Breast epithelium (tissue), 3 donors: ENCODE results near the gene SPTBN1.

Experiments used
- POLR2A ChIP-seq: fragments of 450-650 bp; IDR thresholded peaks from one replicate; pipeline ENCODE4 v1.6.1; 2016; ENCODE audit warnings: antibody characterized with exemption, mild to moderate bottlenecking, moderate library complexity
- POLR2AphosphoS5 ChIP-seq, 3 donors: sonication (generic); formaldehyde crosslinking; IDR thresholded peaks; one replicate each; pipeline ENCODE4 v1.6.1; 2017; ENCODE audit warnings: antibody characterized with exemption in 3 of 3
- TF ChIP-seq, protein P1 (sequence below), 3 donors: fragments of 450-650 bp; IDR thresholded peaks; one replicate each; pipeline ENCODE4 v1.5.1; 2016 to 2017; ENCODE audit warnings: antibody characterized with exemption in 3 of 3, mild to moderate bottlenecking in 3 of 3, moderate library complexity in 3 of 3

DNA sequence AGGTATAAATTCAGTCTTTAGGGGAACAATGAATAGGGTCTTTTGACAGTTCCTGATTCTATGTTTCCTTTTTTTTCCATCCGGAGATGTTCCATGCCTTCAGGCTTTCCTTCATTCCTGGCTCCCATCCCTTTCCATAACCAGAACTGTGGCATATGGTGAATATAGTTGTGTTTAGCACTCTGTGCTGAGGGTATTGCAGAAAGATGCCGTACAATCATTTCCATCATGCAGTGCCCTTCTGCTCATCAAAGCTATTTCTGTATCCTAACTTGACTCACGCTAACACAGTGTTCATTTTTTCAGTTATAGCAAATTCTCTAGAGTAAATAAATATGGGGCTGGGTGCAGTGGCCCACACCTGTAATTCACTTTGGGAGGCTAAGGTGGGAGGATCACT lies 135.4 kb downstream of the SPTBN1 start:
- TF ChIP-seq, protein P1, sequence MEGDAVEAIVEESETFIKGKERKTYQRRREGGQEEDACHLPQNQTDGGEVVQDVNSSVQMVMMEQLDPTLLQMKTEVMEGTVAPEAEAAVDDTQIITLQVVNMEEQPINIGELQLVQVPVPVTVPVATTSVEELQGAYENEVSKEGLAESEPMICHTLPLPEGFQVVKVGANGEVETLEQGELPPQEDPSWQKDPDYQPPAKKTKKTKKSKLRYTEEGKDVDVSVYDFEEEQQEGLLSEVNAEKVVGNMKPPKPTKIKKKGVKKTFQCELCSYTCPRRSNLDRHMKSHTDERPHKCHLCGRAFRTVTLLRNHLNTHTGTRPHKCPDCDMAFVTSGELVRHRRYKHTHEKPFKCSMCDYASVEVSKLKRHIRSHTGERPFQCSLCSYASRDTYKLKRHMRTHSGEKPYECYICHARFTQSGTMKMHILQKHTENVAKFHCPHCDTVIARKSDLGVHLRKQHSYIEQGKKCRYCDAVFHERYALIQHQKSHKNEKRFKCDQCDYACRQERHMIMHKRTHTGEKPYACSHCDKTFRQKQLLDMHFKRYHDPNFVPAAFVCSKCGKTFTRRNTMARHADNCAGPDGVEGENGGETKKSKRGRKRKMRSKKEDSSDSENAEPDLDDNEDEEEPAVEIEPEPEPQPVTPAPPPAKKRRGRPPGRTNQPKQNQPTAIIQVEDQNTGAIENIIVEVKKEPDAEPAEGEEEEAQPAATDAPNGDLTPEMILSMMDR (IDR thresholded peaks at IDR 0.05): no peak
- no peak for TF ChIP-seq POLR2A
- no peak for TF ChIP-seq POLR2AphosphoS5 (IDR thresholded peaks at IDR 0.05)
